Activated naive CD4-positive, alpha-beta T cell treated with anti-CD3 and anti-CD28 coated beads for 36 hours (primary cell): ENCODE measurements around the gene ZNF576. TPM values are rescaled to one million over a fixed set of nuclear protein-coding genes. Genes with fewer than 3 reads are reported as not detected.

Source experiments
- CTCF ChIA-PET: fragments of 350-600 bp; sonication (Branson Sonifier 250); formaldehyde crosslinking; loops from one replicate; lab custom pipeline; 2021; ENCODE audit warnings: antibody characterized with exemption; lab: Charles Lee
- DNase-seq: peaks from one replicate; pipeline ENCODE4 v3.0.0-alpha.2; 2020
- H3K27ac Mint-ChIP-seq: one replicate; pipeline ENCODE4 v1.8.0; 2021; ENCODE audit warnings: mild to moderate bottlenecking, mixed read lengths
- H3K27me3 Mint-ChIP-seq: one replicate; pipeline ENCODE4 v1.8.0; 2021; ENCODE audit warnings: low read depth, mixed read lengths
- H3K36me3 Mint-ChIP-seq: one replicate; pipeline ENCODE4 v1.8.0; 2021; ENCODE audit warnings: low read depth, mixed read lengths
- H3K4me1 Mint-ChIP-seq: one replicate; pipeline ENCODE4 v1.8.0; 2021; ENCODE audit warnings: low read depth, mixed read lengths
- H3K4me3 Mint-ChIP-seq: one replicate; pipeline ENCODE4 v1.8.0; 2021; ENCODE audit warnings: mild to moderate bottlenecking, moderate library complexity, mixed read lengths
- H3K9me3 Mint-ChIP-seq: one replicate; pipeline ENCODE4 v1.8.0; 2021; ENCODE audit warnings: mixed read lengths
- intact Hi-C: fragments of 100-400 bp; cut with micrococcal nuclease; formaldehyde crosslinking; loops from one replicate; pipeline ENCODE4 v1.15.1; 2023
- total RNA-seq, 2 experiments: library from RNA; stranded (reverse); gene quantifications; one replicate each; pipeline ENCODE4 v1.2.3, GENCODE V29; 2021

Gene ZNF576
- total RNA-seq, 2 experiments from 2014 or later = 11.6 to 11.7 TPM

DNA sequence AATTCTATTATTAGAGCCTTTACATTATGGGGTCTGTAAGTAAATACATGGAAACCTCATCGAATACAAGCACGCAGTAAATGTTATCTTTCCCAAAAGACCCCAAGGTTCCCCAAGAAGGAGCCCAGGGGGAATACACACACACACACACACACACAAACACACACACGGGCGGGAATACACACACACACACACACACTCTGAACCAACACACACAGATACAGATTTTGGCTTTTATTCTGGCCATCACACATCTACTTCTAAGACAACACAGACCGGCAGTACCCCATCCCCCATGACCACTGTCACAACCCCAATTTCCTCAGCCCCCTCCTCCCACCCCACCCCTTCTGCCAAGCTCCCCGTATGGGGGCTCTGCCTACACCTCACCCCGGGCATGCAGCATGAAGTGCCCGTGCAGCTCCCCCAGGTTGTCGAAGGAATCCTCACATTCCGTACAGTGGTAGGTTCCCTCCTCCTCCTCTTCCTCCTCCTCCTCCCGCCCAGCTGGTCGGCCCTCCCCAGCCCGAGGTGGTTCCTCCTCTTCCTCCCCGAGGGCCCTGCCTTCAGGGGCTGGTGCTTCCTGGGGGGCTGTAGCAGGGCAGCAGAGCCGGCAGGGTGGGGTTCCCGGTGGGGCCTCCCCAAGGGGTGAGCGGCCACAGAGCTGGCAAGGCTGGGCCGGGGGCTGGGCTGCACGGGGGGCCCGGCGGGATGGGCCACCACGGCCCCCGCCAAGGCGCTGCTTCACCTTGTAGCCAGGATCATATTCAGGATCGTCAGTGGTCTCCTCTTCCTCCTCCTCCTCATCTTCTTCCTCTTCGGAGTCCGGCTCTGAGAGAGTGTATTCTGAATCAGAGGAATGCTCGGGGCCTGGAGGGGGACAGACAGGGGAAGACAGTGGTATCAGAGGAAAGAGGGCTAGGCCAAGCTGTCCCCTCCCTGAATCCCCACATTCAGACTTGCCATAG is 11.1 kb downstream of the ZNF576 start:
- Mint-ChIP-seq H3K36me3 (peaks cover 9% of the 10 kb centered on the region), H3K9me3 (no peaks in the 10 kb centered on the region), H3K4me3 (no peak overlapping the region), H3K27me3 (no peaks in the 10 kb centered on the region), H3K4me1 (peaks cover 5% of the 10 kb centered on the region), H3K27ac (no peak overlapping the region)
- no peak for DNase-seq
- intact Hi-C loops = no loop called here
- CTCF ChIA-PET = no interaction called here

DNA sequence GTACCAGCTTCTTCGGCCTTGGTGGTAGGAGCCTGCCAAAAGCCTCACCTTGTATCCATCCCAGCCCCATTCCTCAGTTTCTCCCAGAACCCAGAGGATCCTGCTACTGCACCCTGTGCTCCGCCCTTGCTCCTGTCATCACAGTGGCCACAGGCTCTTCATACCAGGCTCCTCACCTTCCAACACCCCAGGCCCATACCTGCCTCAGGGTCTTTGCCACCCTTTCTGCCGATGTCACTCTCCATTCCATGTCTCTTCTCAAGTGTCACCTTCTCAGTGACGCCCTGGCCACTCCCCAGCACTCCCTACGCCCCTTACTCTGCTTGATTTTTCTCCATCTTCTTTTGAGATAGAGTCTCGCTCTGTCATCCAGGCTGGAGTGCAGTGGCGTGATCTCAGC is 13.5 kb downstream of the ZNF576 start:
- intact Hi-C loops = no loop called here
- Mint-ChIP-seq H3K4me1 (peaks cover 7% of the 10 kb centered on the region), H3K36me3 (peaks cover 9% of the 10 kb centered on the region), H3K9me3 (no peaks in the 10 kb centered on the region), H3K4me3 (no peak overlapping the region), H3K27ac (no peak overlapping the region), H3K27me3 (no peaks in the 10 kb centered on the region)
- CTCF ChIA-PET = no interaction called here
- DNase-seq = no peak

DNA sequence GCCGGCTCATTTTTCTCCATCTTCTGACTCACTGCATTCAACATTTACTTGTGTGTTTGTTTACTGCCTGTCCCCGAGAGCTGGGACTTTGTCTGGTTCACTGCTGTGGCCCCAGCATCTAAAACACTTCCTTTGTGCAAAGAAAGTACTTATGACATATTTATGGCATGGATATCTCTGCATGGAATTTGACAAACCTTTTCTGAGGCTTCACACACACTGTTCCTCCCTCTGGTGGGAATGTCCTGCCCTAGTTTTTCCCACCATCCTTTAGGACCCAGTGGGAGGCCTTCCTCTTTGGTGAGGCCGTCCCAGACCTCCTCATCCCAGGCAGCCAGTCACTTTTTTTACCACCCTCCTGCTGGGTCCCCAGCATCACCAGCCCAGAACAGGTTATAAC is 14.1 kb downstream of the ZNF576 start:
- no peak for DNase-seq
- Mint-ChIP-seq H3K9me3 (no peaks in the 10 kb centered on the region), H3K4me1 (peaks cover 7% of the 10 kb centered on the region), H3K36me3 (peaks cover 9% of the 10 kb centered on the region), H3K27ac (peak overlapping the region; percentile 50), H3K4me3 (no peak overlapping the region), H3K27me3 (no peaks in the 10 kb centered on the region)
- intact Hi-C loops = no loop called here
- CTCF ChIA-PET = no interaction called here

DNA sequence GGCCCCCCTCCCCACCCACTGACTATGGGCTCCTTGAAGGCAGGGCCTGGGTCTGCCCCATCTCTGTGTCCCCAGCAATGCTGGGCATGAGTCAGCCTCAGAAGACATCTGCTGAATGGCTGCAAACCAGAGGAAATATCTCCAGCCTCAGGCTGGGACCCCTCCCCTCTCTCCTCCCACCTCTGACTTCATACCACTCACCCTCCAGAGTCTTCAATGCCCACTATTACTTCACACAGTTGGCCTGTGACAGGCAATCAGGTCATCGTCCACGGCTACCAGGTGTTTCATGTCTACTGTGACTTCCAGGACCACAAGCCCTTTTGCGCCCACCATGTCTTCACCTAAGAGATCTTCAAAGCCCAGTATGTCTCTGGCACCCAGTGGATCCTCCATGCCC is 15.4 kb downstream of the ZNF576 start, which contains the start of gene SRRM5:
SRRM5 (plus strand) TSS at position 301 of the 400 bp plus-strand sequence; CDS start at position 335, 34 bp downstream.
- Mint-ChIP-seq H3K4me1 (peaks cover 9% of the 10 kb centered on the region), H3K27ac (no peak within 1 kb of the TSS), H3K4me3 (no peak within 1 kb of the TSS), H3K9me3 (no peaks in the 10 kb centered on the region), H3K36me3 (peaks cover 9% of the 10 kb centered on the region), H3K27me3 (no peaks in the 10 kb centered on the region)
- DNase-seq = no peak
- CTCF ChIA-PET = no interaction called here
- intact Hi-C loops = no loop called here

DNA sequence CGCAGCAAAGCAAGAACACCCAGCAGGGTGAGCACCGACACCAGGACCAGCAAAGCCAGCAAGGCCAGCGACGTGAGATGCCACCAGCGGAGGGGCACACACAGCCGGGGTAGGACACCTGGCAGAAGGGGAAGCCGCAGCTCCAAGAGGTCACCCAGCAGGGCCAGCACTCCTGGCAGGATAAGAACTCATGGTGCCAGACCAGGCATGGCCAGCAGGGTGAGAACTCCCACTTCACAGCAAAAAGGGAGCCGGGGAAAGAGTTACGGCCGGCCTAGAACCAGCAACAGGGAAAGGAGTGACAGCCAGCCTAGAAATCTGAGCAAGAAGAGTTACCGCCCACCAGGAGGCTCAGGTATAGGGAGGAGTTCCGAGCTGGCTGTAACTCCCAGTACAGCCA is 16.0 kb downstream of the ZNF576 start:
- DNase-seq = no peak
- Mint-ChIP-seq H3K27ac (no peak overlapping the region), H3K36me3 (peaks cover 9% of the 10 kb centered on the region), H3K9me3 (no peaks in the 10 kb centered on the region), H3K4me3 (no peak overlapping the region), H3K27me3 (no peaks in the 10 kb centered on the region), H3K4me1 (peaks cover 11% of the 10 kb centered on the region)
- CTCF ChIA-PET = no interaction called here
- intact Hi-C loops = no loop called here

DNA sequence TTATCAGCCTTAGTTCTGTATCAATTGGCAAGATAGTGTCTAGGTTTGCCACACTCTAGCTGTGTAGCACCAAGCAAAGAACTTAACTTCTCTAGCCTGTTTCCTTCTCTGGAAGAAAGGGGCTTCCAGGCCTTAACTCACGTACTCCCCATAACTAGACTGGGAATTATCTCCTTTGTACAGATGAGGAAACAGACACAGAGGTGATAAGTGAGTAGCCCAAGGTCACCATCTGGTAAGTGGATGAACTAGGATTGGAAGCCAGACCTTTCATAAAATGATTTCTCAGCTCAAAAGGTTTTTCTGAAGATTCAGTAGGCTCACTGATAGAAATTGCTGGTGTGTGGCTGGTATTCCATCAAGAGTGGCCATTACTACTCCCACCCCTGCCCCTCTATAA is 19.9 kb downstream of the ZNF576 start:
- CTCF ChIA-PET = interaction anchor here (0.9 kb wide), 1 partner anchor 90 kb away, joined by 3 read pairs; no protein-coding TSS in a partner anchor
- intact Hi-C loops = no loop called here
- Mint-ChIP-seq H3K36me3 (peaks cover 5% of the 10 kb centered on the region), H3K27ac (no peak overlapping the region), H3K27me3 (no peaks in the 10 kb centered on the region), H3K4me3 (no peak overlapping the region), H3K9me3 (no peaks in the 10 kb centered on the region), H3K4me1 (peaks cover 21% of the 10 kb centered on the region)
- DNase-seq = no peak

DNA sequence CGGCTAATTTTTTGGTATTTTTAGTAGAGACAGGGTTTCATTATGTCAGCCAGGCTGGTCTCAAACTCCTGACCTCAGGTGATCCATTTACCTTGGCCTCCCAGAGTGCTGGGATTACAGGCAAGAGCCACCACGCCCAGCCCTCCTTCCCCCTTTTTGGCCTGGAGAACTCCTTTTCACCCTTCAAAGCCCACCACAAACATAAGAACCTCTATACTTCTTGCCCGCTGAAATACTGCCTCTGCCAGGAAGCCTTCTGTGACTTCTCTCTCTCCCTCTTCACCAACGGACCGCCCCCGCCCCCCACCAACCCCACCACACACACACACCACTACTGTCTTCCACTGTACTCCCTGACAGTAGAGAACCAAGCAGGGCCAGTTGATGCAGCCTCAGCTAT is 20.6 kb downstream of the ZNF576 start:
- CTCF ChIA-PET = interaction anchor here (0.6 to 0.9 kb wide), 2 partner anchors 13 to 91 kb away, joined by 3 to 4 read pairs; no protein-coding TSS in a partner anchor
- Mint-ChIP-seq H3K36me3 (peaks cover 2% of the 10 kb centered on the region), H3K4me1 (peaks cover 19% of the 10 kb centered on the region), H3K4me3 (no peak overlapping the region), H3K27ac (no peak overlapping the region), H3K27me3 (no peaks in the 10 kb centered on the region), H3K9me3 (no peaks in the 10 kb centered on the region)
- no peak for DNase-seq
- intact Hi-C loops = no loop called here

DNA sequence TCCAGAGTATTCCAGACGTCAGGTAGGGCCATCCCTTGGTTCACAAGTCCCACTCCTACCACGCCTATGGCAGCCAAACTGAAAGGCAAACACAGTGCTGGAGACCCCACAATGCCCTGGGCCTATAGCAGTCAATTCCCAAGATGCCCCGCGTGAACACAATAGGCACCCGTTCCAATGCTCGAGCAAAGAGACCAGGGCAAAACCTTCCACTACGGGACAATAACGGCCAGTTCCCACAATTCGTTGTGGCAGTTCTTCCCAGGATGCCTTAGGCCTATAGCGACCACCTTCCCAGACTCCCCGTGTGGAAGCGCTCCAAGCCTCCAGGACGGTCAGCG is 22.5 kb downstream of the ZNF576 start:
- intact Hi-C loops = loop anchor here (1.0 kb wide), 4 partner anchors 23 to 135 kb away; partner anchors contain the start of genes IRGQ, PINLYP, SMG9 and XRCC1
- H3K36me3 Mint-ChIP-seq = no peaks in the 10 kb centered on the region

DNA sequence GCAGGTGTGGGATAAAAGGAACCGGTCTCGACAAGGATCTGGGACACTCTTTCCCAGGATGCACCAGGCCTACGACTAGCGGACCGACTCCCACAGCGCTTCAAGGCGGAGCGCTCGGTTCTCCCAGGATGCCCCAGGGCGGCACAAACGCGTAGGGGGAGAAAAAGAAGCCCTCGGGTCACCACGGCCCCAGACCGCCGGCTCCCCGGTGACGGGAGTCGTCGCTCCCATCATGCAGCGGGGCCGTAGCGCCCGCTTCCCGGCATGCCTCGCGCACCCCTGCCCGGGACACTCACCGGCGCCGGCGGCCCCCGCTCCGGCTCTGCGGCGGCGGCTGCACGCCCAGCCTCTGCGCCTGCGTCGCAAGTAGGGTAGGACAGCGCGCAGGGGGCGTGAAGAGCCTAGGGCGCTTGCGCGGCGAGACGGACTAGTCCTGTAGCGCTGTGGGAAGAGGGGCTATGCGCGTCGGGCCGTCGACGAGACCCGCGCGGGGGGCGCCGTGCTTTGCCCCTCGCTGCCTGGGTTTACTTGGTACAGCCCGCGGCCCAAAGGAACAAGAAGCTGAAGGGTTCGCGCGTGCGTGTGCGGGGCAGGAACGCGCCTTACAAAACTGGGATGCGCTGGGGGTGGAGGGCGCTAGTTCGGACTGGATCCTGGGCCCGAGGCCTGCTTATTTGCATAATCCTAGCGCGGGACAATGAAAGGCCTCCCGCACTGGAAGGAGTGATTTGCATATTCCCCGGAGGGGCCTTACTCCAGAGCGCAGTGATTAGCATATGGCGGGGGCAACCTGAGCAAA is 23.1 kb downstream of the ZNF576 start, which contains the start of gene ZNF428:
ZNF428 (minus strand) TSS at position 368 of the 799 bp plus-strand sequence. CDS start 5,325 bp downstream, outside the sequence.
- intact Hi-C loops = loop anchor here (1.0 to 10.0 kb wide), 5 partner anchors 23 to 175 kb away; partner anchors contain the start of genes IRGQ, PINLYP, SMG9 and XRCC1
- Mint-ChIP-seq H3K4me3 (peak within 1 kb of the TSS; percentile 94), H3K36me3 (no peaks in the 10 kb centered on the region), H3K27ac (peak within 1 kb of the TSS; percentile 96), H3K9me3 (no peaks in the 10 kb centered on the region), H3K27me3 (no peaks in the 10 kb centered on the region), H3K4me1 (peaks cover 19% of the 10 kb centered on the region)
- DNase-seq = peak; percentile 90
- CTCF ChIA-PET = no interaction called here

More for the DNA sequence above, 22.5 kb downstream of the ZNF576 start:
- CTCF ChIA-PET = interaction anchor here (0.7 kb wide), 1 partner anchor 63 kb away, joined by 3 read pairs; no protein-coding TSS in a partner anchor
- Mint-ChIP-seq H3K27me3 (no peaks in the 10 kb centered on the region), H3K4me3 (peak overlapping the region; percentile 94), H3K9me3 (no peaks in the 10 kb centered on the region), H3K27ac (peak overlapping the region; percentile 96), H3K4me1 (peaks cover 17% of the 10 kb centered on the region)
- peak; percentile 75 for DNase-seq

DNA sequence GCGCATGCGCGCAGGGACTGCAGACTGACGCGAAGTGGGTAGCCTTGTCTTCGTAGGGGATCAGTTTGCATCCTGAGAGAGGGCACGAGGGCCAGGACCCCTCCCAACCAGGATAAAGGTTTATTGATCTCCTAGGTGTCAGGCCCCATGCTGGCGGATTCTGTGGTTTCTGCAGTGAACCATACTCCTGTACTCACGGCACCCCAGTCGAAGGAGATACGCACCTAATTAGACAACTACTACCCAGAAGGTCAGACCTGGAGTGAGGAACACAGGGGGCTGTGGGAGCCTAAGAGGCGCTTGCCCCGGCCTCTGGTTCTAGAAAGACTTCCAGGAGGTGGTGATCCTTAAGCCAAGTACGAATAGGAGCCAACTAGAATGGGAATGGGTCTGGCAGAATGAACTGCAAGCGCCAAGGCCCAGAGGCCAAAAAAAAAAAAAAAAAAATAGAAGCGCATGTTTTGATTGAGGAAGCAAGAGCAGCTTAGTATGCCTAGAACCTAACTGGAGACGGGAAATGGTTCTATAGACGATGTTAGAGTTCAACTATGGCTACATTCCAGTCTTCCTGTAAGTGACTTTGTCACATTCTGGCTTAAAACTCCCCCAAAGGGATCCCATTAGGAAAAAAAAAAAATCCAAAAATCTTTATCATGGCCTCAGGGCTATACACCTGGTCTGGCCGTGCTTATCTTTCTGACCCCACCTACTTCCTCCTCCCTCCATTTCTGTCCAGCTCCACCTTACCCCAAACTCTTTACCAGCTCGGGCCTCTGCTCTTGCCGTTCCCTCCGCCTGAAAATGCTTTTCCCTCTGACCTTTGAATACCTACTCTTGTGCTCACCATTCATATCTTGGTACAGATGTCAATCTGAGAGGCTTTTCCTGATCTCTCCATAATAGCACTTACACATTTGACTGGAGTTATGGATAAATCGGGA is 23.9 kb downstream of the ZNF576 start:
- intact Hi-C loops = loop anchor here (10.0 kb wide), 1 partner anchor 176 kb away; no protein-coding TSS in a partner anchor
- Mint-ChIP-seq H3K9me3 (no peaks in the 10 kb centered on the region), H3K27ac (peak overlapping the region; percentile 96), H3K36me3 (no peaks in the 10 kb centered on the region), H3K27me3 (no peaks in the 10 kb centered on the region), H3K4me3 (peak overlapping the region; percentile 94), H3K4me1 (peaks cover 26% of the 10 kb centered on the region)
- CTCF ChIA-PET = interaction anchor here (0.6 kb wide), 1 partner anchor 186 kb away, joined by 3 read pairs; no protein-coding TSS in a partner anchor
- no peak for DNase-seq

DNA sequence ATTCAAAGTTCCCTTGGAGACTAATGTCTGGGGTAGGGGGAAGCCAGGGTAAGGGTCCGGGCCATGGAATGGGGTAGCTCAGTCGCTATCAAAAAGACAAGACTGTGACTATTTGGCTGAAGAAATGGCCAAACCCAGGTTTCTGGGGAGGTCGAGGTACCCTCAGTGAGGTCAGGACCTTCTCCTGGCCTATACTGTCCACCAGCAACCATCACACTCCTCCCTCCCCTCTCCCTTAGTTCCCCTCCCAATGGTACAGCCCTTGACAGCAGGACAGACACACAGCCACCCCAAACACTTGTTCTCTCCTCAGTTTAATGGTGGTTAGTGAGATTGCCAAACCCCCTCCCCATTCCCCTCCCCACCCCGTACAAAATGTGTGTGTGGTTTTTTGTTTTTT is 25.7 kb downstream of the ZNF576 start:
- CTCF ChIA-PET = interaction anchor here (0.6 to 1.0 kb wide), 2 partner anchors 17 to 102 kb away, joined by 3 read pairs; no protein-coding TSS in a partner anchor
- H3K4me1 Mint-ChIP-seq = peaks cover 31% of the 10 kb centered on the region
- H3K4me3 Mint-ChIP-seq = no peak overlapping the region
- no peak for DNase-seq
- peaks cover 9% of the 10 kb centered on the region for H3K27me3 Mint-ChIP-seq
- intact Hi-C loops = loop anchor here (10.0 kb wide), 1 partner anchor 177 kb away; no protein-coding TSS in a partner anchor
- no peaks in the 10 kb centered on the region for H3K36me3 Mint-ChIP-seq
- H3K27ac Mint-ChIP-seq = no peak overlapping the region
- H3K9me3 Mint-ChIP-seq = no peaks in the 10 kb centered on the region
